Measurements from ENCODE around the gene PTPRN2.
"Not testable (repeated sequence)": the region's sequence is repeated elsewhere in the genome, so short reads cannot be mapped to it uniquely, and the experiment has no call there.

The PTPRN2 gene

DNA sequence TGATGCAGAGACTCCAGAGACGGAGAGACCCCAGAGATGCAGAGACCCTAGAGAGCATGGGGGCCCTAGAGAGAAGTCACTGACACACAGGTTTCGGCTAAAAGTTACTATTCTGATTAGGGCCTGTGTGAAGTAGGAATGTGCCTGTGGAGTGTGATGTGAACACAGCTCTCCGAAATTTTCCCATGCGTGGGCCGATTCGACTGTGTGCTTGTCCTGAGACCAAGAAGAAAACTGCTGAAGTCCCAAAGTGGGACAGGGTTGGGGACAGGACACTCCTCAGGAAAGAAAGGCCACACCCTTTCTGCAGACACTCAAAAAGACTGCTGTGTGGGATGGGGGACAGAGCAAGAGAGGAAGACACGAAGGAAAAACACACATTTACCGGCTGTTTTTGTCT, 533.5 kb downstream of the PTPRN2 start:
- DNase-seq (ENCODE audit: low read depth, low spot score) = no peak

GRCh38 chr7:158053183-158053915, 534.3 kb downstream of the PTPRN2 start:
- DNase-seq (ENCODE audit: low read depth, low spot score) = no peak

GRCh38 chr7:158052381-158053060, 535.1 kb downstream of the PTPRN2 start:
- no peak for DNase-seq (ENCODE audit: low read depth, low spot score)

DNA sequence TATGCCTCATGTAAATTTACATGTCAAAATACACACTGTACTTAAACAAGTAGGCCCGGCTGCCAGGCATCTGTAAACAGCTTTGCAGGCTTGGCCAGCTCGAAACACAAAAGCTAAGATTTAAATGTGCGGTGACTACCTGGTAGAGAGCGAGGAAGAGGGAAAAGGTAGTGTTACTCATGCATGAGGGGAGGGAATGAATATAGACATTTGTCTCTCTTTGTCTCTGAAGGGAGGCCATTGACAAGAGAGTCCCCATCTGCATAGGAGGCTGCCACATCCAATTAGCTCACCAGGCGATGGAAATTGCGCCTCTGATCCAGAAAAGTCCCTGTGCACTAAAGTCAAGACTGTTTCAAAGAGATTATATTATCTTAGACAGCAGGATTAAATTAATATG, 535.8 kb downstream of the PTPRN2 start:
- no peak for DNase-seq (ENCODE audit: low read depth, low spot score)

GRCh38 chr7:158050978-158051651, 536.5 kb downstream of the PTPRN2 start:
- no peak for DNase-seq (ENCODE audit: low read depth, low spot score)

DNA sequence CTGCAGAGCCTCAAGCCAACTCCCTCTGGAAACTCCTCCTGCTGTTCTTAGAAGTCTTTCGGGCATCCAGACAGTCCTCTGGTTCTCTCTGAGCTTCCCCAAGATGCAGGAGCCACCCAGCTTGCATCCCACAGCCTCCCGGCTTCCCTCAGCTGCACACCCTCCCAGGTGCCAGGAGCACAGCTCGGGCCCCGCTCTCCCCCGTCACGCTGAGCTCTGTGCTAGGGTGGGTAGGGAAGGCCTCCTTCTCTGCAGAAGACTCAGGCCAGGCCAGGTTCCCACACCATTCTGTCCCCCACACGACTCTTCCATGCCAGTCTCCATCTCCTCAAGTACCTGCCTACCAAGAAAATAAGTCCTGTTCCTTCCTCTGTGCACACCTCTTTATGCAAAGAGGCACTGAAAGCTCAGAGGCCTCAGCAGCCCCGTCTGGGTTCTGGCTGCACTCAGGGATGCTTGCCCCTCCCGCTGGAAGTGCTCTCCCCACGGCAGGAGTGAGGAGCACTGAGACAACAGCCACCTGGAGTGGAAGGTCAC, 537.1 kb downstream of the PTPRN2 start:
- no peak for DNase-seq (ENCODE audit: low read depth, low spot score)

DNA sequence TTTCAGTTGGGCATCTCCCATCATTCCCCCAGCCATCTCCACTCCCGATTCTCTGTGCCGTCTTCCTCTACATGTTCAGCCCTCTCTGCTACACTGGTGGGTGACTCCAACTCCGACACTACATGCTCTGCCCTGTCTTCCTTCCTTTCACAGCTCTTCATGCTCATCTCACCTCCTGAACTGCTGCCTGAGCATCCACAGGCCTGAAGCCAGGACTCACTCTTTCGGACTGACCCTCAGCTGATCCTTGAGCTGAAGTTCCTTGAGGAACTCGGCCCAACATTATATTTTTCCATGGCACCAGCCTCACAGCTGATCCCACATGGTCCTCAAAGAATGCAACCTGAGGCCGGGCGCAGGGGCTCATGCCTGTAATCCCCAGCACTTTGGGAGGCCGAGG, 538.4 kb downstream of the PTPRN2 start:
- no peak for DNase-seq (ENCODE audit: low read depth, low spot score)

GRCh38 chr7:158048569-158048968, 539.1 kb downstream of the PTPRN2 start:
- no peak for DNase-seq (ENCODE audit: low read depth, low spot score)

GRCh38 chr7:158047391-158048059, 540.1 kb downstream of the PTPRN2 start:
- no peak for DNase-seq (ENCODE audit: low read depth, low spot score)

- not testable (repeated sequence) for DNase-seq (ENCODE audit: low read depth, low spot score)
These were observed 541.4 kb downstream of the PTPRN2 start for GRCh38 chr7:158046246-158046645.

- DNase-seq (ENCODE audit: low read depth, low spot score) = no peak
These were observed 543.2 kb downstream of the PTPRN2 start for GRCh38 chr7:158044482-158044823.

GRCh38 chr7:158043551-158044481, 543.8 kb downstream of the PTPRN2 start:
- DNase-seq (ENCODE audit: low read depth, low spot score) = no peak

DNA sequence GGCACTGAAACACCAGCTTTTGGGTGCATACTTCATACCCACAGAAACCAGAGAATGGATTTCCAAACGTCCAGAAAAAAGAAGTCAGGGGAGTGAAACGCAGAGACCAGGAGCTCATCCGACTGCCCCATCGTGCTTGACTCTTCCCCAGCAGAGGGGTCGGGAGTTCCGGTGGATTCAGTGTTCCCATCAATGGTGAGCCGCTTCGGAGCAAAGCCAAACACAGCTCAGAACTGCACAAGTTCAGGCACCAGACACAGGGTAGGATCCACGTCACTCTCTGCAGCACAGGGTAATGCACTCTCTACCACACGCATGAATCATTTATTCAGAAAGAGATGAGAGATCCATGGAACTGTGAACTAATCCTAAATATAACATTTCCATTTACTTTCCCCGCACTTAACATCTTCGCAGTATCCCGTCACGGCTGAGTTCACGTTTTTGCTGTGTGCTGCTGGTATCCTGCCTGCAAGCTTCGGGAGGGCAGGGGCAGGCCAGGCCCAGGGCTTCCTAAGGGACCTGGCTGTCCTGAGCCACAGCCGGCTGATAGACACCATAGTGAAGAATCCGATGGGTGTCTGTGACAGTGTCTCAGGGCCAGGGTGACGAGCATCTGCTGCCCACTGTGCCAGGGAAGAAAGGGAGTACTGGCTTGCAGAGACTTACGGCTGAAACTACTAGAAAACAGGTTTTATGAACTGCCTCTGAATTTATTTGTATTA, 545.3 kb downstream of the PTPRN2 start:
- DNase-seq (ENCODE audit: low read depth, low spot score) = no peak

- no peak for DNase-seq (ENCODE audit: low read depth, low spot score)
These were observed 547.4 kb downstream of the PTPRN2 start for GRCh38 chr7:158040199-158040598.

DNA sequence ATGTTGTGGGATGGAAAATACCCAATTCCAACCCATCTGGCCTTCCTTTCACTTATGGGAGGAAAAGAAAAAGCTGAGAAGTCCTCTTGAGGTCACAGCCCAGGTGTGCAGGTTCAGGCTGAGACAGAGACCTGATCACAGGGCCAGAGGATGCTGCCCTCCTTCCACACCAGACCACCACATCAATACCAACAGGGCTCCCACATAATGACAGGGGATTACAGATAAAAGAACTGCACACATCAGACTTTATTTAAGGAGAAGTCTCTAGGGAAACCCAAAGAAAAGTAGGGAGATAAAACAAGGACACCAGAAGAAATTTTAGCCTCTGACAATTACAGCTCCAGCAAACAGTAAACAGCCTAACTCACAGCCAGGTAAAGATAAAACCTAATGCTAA, 548.4 kb downstream of the PTPRN2 start:
- no peak for DNase-seq (ENCODE audit: low read depth, low spot score)

GRCh38 chr7:158037211-158037610, 550.4 kb downstream of the PTPRN2 start:
- no peak for DNase-seq (ENCODE audit: low read depth, low spot score)

DNA sequence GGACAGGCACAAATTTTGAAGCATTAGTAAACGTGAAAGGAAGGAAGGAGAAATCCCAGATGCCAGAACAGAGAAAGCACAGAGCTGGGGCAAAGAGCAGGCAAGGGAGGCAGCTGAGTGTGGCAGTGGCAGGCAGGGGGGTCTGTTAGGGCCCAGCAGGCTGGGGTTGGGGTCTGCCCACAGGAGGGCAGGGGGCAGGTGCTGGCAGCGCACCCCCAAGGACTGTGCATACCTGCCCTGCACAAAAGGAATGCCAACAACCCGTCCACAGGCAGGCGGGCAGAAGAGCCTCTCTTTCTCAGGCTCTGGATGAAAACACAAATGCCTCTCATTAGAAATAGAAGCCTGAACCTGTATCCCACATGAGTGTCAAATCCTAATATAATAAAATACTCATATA, 552.3 kb downstream of the PTPRN2 start:
- DNase-seq (ENCODE audit: low read depth, low spot score) = no peak

DNA sequence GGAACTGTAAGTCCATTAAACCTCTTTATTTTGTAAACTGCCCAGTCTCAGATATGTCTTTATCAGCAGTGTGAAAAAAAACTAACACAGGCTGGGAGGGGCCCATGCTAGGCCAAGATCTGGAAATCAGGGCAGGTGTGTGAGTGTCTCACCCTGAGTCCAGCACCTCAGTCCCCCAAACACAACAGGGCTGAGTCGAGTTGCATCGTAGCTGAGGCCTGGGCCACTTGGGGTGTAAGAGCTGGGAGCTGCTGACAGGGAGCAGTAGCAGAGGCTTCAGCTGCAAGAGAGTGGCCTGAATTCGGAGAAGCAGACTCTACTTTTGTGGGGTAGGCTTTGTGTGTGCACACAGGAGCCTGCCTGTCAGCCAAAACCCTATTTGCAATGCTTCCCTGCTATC, 553.1 kb downstream of the PTPRN2 start:
- no peak for DNase-seq (ENCODE audit: low read depth, low spot score)

DNA sequence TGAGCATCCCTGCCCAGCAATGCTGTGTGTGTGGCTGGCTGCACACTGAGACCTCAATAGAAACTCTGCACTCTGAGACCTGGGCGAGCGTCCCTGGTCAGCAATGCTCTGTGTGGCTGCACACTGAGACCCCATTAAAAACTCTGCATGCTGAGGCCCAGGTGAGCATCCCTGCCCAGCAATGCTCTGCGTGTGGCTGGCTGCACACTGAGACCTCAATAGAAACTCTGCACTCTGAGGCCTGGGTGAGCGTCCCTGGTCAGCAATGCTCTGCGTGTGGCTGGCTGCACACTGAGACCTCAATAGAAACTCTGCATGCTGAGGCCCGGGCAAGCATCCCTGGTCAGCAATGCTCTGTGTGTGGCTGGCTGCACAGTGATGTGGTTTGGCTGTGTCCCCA, 553.7 kb downstream of the PTPRN2 start:
- DNase-seq (ENCODE audit: low read depth, low spot score) = not testable (repeated sequence)

DNA sequence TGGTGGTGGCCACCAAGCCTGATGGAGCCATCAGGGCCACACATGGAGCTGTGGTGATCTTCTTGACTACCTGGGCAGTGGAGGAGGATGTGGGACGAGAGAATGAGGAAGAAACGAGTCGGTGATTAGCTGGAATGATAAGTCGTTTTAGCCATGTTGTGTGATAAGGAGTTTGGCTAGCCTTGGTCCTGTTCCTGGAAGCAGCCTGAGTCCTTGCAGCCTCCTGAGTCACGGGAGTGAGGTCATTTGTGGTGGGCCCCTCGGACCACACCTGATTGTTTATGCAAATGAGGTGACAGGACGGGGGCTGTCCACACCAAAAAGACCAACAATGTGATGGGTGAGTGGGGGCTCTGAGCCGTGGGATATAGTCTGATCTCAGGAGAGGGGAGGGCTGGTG, 554.4 kb downstream of the PTPRN2 start:
- no peak for DNase-seq (ENCODE audit: low read depth, low spot score)

All from smooth muscle cell of the brain vasculature (primary cell).